Progenitor cell of endocrine pancreas (in vitro differentiated cells): Measurements from ENCODE around the gene MYB. TPM values are rescaled to one million over a fixed set of nuclear protein-coding genes. Genes with fewer than 3 reads are reported as not detected.

Experiments used
- DNase-seq: peaks from one replicate; pipeline ENCODE4 v3.0.0; 2021; ENCODE audit warnings: low spot score; ENCODE audit not compliant: unreplicated experiment
- H3K27ac Mint-ChIP-seq: 2 replicates; pipeline ENCODE4 v1.8.0; 2021; ENCODE audit warnings: mild to moderate bottlenecking, moderate library complexity, mixed read lengths
- H3K27me3 Mint-ChIP-seq: 2 replicates; pipeline ENCODE4 v1.8.0; 2021; ENCODE audit warnings: mixed read lengths
- H3K36me3 Mint-ChIP-seq: 2 replicates; pipeline ENCODE4 v1.8.0; 2022; ENCODE audit warnings: mixed read lengths; ENCODE audit not compliant: insufficient read depth
- H3K4me1 Mint-ChIP-seq: 2 replicates; pipeline ENCODE4 v1.8.0; 2021; ENCODE audit warnings: low read depth, mixed read lengths
- H3K4me3 Mint-ChIP-seq: 2 replicates; pipeline ENCODE4 v1.8.0; 2021; ENCODE audit warnings: low read depth, mild to moderate bottlenecking, moderate library complexity, mixed read lengths
- H3K9me3 Mint-ChIP-seq: 2 replicates; pipeline ENCODE4 v1.8.0; 2021; ENCODE audit warnings: low read depth, mixed read lengths
- total RNA-seq: library from RNA; stranded (reverse); gene quantifications from 2 replicates; pipeline ENCODE4 v1.2.1, GENCODE V29; 2021
- TF ChIP-seq, protein P1 (sequence below): fragments of 200-600 bp; sonication (generic); IDR thresholded peaks from one replicate; pipeline ENCODE4 v1.5.0; 2021; ENCODE audit warnings: antibody characterized with exemption, mild to moderate bottlenecking; ENCODE audit not compliant: unreplicated experiment

Gene MYB
- total RNA-seq, 1 donor from 2014 or later, result 5.6 TPM

DNA sequence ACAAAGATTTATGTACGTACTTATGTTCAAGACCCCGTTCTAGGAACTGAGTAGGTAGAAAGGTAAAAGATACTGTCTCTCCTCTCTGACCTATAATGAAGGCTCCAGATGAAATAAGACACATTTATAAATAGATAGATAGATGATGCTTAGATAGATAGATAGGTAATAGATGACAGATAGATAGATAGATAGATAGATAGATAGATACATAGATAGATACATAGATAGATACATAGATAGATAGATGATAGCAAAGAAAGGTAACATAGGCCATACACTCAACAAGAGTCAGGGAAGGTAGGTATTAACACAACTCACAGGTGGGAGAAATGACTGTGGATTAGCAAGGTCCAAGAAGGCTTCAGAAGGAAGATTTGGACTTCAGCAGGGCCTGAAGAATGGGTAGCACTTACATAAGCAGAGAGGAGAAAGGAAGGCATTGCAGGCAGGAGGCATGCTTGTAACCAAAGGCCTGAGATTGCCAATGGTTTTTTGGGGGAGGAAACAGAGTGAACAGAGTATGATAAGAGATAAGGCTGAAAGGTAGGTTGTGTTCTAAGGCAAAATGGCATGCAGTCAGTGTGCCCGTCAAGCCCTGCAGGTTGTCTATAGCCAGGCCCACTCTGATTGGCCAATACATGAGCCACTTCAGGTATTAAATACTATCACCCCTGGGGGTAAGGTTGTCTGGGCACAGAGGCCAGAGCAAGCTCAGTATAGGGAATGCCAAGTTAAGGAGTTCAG is 7.7 kb upstream of the MYB start:
- TF ChIP-seq, protein P1, sequence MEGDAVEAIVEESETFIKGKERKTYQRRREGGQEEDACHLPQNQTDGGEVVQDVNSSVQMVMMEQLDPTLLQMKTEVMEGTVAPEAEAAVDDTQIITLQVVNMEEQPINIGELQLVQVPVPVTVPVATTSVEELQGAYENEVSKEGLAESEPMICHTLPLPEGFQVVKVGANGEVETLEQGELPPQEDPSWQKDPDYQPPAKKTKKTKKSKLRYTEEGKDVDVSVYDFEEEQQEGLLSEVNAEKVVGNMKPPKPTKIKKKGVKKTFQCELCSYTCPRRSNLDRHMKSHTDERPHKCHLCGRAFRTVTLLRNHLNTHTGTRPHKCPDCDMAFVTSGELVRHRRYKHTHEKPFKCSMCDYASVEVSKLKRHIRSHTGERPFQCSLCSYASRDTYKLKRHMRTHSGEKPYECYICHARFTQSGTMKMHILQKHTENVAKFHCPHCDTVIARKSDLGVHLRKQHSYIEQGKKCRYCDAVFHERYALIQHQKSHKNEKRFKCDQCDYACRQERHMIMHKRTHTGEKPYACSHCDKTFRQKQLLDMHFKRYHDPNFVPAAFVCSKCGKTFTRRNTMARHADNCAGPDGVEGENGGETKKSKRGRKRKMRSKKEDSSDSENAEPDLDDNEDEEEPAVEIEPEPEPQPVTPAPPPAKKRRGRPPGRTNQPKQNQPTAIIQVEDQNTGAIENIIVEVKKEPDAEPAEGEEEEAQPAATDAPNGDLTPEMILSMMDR, result no peak
- H3K27ac Mint-ChIP-seq, result no peak overlapping the region
- H3K4me1 Mint-ChIP-seq, result peaks cover 24% of the 10 kb centered on the region
- peaks cover 4% of the 10 kb centered on the region for H3K9me3 Mint-ChIP-seq
- H3K4me3 Mint-ChIP-seq, result no peak overlapping the region
- H3K36me3 Mint-ChIP-seq, result no peaks in the 10 kb centered on the region
- peaks cover 38% of the 10 kb centered on the region for H3K27me3 Mint-ChIP-seq
- no peak for DNase-seq

DNA sequence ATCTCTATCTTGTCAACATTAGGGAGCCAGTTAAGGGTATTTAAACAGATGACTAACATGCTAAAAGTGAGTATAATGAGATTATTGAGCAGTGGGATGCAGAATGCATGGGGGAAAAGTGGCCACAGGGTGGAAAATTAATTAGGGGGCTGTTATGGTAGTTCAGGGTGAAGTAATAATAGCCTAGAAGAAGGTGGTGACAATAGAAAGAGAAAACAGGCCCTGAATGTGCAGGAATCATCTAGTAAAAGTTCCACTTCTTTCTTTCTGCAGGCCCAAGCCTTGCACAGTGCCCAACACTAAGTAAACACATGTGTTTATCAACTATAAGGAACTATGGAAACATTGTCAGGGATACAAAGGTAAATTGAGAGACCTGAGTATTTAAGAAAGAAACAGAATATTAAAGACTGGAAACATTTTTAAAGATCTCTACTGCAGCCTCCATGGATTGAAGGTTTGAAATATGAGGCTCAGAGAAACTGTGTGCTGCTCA is 7.1 kb upstream of the MYB start:
- DNase-seq, result no peak
- no peaks in the 10 kb centered on the region for H3K36me3 Mint-ChIP-seq
- peaks cover 44% of the 10 kb centered on the region for H3K27me3 Mint-ChIP-seq
- H3K4me1 Mint-ChIP-seq, result peaks cover 24% of the 10 kb centered on the region
- TF ChIP-seq, protein P1, result no peak
- peaks cover 4% of the 10 kb centered on the region for H3K9me3 Mint-ChIP-seq
- H3K27ac Mint-ChIP-seq, result no peak overlapping the region
- H3K4me3 Mint-ChIP-seq, result no peak overlapping the region

DNA sequence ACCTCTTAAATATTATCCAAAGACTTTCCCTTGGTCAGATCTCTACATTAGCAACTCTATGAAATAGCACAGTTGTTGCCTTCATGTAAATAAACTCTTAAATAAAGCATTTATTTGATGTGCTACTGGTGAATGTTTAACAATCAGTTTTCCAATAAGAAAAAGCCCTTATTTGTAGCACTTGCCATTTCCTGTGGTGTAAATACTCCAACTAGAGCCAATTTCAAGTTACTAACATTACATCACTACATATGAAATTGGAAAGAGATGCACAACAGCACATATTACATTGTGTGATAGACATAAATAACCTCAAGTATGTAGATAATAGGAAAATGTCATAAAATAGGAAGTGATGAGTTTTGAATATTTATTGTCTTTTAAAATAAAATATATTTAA is 5.0 kb upstream of the MYB start:
- TF ChIP-seq, protein P1, result no peak
- Mint-ChIP-seq H3K4me1 (peaks cover 26% of the 10 kb centered on the region), H3K9me3 (peaks cover 4% of the 10 kb centered on the region), H3K27me3 (peaks cover 39% of the 10 kb centered on the region), H3K36me3 (no peaks in the 10 kb centered on the region), H3K27ac (no peak overlapping the region), H3K4me3 (no peak overlapping the region)
- DNase-seq, result no peak

DNA sequence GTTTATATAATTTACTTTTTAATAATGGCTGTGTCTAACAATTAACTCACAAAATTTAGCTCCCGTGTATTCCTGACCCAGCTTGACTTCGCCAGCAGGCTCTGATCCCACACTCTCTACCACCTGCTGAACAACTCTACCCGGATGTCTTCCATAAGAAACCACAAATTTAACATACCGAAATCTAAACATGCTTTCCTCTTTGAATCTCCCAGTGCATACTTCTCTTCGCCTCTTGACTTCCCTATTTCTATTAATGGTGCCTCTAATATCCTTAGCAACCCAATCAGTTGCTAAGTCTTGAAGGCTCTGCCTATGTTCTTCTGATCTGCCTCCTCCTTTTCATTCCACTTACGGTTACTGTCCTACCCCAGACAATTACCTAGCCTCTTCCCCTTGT is 4.6 kb upstream of the MYB start:
- TF ChIP-seq, protein P1, result no peak
- H3K27me3 Mint-ChIP-seq, result peaks cover 36% of the 10 kb centered on the region
- H3K9me3 Mint-ChIP-seq, result peaks cover 4% of the 10 kb centered on the region
- peaks cover 26% of the 10 kb centered on the region for H3K4me1 Mint-ChIP-seq
- H3K4me3 Mint-ChIP-seq, result no peak overlapping the region
- DNase-seq, result no peak
- no peaks in the 10 kb centered on the region for H3K36me3 Mint-ChIP-seq
- no peak overlapping the region for H3K27ac Mint-ChIP-seq

DNA sequence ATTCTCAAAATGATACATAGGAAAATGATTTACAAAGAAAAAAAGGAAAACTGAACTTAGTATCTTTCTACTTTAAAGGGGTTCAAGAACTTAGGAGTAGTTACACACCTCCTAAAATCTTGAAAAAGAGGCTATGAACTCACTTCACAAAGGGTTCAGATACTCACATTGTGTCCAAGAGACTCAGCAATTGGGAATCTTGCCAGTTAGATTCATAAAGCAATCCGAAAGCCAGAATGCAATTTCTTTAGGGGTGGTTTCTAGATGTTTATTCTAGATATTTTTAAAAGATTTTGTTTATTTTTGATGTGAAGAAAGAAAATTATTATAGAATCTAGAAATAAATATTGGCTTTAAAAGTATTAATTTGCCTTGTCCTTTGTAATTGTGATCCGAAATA is 1.7 kb upstream of the MYB start:
- Mint-ChIP-seq H3K27ac (no peak overlapping the region), H3K4me1 (peaks cover 15% of the 10 kb centered on the region), H3K36me3 (no peaks in the 10 kb centered on the region), H3K27me3 (peaks cover 52% of the 10 kb centered on the region), H3K9me3 (peaks cover 4% of the 10 kb centered on the region), H3K4me3 (no peak overlapping the region)
- TF ChIP-seq, protein P1, result no peak
- no peak for DNase-seq
